ENCODE data around the gene PLA2R1.

PLA2R1 gene

DNA sequence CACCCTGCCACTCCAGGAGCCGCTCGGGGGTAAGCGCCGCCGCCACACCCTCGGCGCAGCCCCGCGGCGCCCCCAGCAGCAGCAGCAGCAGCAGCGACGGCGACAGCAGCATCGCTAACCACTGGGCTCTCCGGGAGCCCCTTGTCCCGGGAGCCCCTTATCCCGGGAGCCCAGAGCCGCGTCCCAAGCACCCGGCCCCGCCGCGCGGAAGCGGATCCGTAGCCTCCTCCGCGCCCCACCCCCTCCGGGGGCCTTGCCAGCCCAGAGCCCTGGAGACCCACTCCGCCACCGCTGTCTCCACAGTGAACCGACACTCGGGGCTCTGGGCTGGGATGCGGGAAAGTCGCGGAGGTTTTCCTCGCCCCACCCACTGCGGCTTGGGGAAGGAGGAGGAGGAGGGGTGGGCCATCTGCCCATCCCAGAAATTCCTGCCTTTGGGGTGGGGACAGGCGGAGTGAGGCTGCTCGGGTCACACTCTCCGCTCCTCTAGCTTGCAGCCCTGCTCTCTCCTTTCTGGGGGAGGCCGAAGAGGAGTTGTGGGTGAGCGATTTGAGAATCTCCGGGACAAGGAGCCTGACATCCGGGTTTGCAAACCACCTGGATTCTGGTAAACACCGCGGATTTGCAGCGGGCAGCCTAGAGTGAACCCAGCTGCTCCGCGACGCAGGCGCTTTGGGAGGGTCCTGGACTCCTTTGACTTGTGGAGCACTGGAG lies at the start of gene PLA2R1:
Gene PLA2R1, minus strand, starts transcription at position 324 of the 714 bp plus-strand sequence. Its CDS starts 212 bp downstream, at position 112.
- peak; percentile 60 for DNase-seq

DNA sequence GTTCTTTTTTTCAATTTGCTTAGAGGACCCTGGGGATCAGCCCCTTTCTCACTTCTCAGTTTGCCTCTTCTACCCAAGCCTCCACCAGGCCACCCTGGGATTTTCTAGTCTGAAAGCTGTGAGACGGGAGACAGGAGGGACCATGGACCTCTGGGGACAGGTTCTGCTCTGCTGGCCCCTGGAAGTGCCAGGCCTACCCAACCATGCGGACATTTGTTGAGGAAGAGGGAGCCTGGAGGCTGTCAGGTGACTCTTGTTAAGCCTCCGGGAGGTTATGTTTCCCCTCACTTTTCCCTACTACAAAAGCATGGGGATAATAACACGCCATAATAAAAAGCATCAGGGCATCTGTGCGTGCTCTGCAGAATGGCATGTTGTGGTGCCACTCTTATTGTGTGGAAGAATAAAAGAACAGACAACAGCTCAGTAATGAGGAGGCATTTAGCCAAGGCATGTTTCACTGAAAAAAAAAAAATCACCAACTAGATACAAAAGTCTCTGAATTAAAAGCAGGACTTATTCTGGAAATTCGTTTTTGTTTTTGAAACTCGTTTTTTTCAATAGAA lies 48.3 kb upstream of the PLA2R1 start:
- no peak for DNase-seq

DNA sequence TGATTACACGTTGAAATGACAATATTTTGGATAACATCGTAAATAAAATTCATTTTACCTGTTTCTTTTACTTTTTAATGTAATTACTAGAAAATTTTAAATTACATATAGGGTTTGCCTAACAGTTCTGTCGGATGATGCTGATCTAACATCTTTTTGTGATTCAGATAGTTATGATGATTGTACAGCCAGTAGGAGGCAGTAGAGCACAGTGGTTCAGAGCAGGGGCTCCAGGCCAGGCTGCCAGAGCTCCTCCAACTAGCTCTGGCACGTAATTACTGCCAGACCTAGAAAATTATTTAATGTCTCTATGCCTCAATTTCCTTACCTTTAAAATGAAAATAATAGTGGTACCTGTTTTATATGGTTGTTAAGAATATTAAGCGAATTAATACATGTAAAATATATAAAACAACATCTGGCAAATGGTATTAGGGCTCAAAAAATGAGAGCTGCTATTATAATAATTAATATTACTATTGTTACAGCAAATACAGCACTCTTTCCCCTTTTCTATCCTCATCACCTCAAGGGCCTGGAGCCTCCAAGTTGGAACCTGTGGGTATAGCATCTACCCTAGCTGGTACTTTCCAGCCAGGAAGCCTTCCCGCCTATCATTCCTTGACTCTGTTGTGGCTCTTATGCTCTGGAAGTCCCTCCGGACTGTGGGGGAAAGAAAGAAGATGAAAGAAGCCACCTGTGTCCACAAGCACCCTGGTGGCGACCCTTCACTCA lies 47.7 kb upstream of the PLA2R1 start:
- DNase-seq, result peak; percentile 62

DNA sequence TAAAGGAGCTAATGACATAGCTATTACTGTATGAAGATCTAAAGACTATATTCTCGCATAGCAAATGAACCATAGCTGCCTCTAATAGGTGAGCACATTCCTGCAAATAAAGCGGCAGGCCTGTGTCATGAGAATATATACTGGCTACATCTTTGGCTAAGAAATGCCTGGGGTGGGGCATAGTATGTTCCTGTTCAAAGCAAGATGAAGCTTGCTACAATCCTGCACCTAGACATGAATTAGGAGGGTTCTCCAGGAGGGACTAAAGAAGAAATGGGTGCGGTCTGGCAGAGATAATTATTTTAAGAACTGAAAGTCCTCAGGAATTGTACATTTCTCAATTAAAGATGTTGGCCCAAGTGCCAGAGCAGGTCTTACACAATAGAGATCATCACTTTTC lies 46.8 kb upstream of the PLA2R1 start:
- no peak for DNase-seq

DNA sequence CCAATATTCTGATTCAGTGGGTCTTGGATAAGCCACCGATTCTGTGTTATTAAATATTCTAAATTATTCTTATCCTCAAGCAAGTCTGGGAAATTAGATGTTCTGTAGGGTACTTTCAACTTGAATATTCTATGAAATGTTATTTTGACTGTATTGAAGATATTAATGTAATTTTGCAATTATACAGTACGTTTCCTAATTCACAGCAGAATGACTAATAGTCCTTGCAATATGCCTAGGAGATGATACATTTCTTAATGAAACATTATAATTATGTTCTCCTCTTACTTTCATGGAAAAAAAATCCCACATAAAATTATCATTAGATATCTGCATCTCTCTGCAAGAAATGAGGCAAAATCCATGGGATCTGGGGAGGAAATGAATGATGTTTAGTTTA lies 46.2 kb upstream of the PLA2R1 start:
- DNase-seq, result no peak

DNA sequence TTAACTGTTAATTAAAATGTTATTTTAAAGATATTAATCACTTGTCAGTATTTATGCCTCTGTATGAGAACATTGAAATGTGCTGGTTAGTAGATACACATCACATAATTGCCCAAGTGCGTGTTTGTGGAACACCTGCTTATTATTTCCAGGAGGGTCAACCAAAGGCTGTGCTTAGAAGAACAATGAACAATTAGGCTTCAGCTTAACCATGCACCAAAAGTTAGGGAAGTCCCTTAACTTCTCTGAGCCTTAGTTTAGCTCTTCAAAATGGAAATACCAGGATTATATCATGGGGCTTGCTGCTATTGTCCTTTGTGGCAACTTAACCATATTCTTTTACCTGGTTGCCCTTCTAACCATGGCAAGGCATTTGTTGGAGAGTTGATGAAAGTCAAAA lies 43.0 kb upstream of the PLA2R1 start:
- DNase-seq, result no peak

DNA sequence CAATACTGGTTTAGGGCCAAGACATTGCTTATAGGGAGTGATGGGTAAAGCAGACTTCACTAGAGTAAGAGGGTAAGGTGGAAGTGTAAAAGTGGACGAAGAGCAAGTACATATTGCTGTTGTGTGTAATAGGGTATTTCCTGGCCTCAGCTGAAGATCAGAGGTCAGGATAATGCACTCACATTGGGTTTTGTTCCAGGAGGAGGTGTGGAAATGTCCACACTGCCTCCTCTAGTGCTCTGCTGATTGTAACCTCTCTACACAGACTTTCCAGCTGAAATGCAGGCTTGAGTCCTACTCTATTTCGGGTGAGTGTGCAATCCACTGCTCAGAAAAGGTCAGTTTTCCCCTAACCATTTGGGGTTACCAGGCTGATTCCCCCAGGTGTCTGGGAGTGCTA lies 41.7 kb upstream of the PLA2R1 start:
- no peak for DNase-seq

DNA sequence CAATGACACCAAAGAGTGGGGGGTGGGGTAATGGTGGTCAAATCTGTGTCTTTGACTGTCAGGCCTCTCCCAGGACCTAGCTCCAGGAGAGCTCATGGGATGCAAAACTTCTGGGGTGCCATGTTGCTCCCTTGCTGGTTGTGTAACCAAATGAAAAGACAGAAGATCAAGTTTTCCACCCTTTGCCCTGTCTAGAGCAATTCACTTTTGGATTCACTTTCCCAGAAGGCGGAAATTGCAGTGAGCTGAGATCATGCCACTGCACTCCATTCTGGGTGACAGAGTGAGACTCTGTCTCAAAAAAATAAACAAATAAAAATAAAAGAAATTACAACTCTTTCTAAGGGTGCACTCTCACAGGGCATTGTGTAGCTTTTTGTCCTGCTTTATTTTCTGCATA lies 34.9 kb upstream of the PLA2R1 start:
- no peak for DNase-seq

DNA sequence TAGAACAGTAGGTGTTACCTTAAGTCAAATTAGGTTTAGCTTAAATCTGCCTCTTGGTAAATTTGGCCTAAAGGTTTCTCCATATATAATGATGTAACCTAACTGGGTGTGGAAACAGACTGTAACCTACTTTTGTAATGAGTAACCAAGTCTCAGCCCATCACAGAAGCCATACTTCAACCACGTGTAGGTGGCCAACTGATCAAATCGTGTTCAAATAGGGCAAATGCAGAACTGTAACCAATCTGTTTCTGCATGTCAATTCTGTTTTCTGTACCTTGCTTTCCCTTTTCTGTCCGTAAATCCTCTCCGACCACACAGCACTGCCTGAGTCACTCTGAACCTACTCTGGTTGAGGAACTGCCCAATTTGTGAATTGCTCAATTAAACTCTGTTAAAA lies 34.0 kb upstream of the PLA2R1 start:
- DNase-seq, result no peak

DNA sequence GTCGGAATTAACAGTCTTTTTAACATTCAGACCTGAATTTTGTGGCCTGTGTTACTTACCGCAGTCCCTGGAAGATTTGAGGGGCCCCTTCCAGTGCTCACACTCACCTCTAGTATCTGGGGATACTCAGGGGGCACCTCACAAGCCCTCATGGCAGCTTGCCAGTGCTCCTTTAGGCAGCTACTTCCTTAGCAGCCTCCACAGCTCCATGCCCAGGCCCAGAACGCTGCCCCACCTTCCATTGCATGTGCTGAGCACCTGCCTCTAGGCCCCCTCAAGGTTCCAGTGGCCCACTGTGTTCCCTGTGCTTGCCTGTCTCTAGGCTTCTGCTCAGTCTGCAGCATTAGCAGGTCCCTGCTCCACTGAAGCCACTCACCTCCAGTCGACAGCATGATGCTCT lies 30.0 kb upstream of the PLA2R1 start:
- no peak for DNase-seq

DNA sequence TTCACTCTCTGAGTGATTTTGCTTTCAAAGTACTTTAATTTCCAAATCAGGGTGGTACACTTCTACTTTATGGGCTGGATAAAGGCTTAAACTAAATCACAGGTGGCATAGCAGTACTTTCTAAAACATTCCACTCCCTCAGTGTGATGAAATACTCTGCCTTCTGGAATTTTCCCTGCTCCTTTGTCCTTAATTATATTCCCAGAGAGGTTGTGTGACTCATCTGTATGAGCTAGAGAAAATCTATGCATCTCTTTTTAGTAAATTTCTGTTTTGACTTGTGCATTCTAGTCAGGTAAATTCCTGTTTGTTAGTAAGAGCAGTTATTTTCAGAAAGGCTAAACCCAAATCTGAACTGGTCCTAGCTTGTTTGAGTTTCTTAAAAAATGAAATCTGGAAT lies 29.0 kb upstream of the PLA2R1 start:
- no peak for DNase-seq

DNA sequence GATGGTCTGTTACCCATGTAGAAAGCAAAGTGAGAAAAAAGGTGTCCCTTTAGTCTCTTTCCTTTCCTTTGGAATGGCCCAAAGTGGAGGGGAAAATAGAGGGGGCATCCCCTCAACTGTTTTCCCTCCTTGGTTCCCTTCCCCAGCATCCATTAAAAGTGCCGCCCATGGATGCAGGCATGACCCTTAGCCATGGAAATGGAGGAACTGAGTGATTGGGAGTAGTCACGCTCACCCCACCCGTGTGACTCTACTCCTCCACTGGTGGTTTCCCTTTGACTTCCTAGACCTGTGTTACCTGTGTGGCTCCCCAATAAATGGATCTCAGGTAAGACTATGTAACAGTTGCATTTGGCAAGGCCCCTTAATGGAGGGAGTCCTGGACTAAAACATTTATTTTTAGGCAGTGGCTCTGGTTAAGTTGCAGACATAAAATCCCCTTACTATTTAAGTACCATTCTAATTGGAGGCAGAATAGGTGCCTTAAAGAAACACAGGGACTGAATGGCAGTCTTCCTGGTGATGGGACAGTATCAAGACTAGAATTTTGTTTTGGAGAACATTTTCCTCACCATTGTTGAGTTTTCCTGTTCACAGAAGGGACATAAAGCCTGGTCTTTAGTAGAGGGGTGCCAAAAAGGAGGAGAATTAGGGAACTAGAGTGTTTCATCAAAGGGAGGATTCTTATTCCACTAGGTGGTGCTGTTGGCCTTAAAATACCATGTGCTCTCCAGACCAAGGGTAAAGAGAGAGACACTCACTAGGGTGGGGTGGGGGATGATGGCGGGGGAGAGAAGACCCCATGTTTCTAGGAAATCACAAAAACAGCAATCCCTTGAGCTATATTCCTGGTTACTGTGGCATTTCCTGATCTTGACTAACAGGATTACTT lies 25.7 kb upstream of the PLA2R1 start:
- peak; percentile 10 for DNase-seq

DNA sequence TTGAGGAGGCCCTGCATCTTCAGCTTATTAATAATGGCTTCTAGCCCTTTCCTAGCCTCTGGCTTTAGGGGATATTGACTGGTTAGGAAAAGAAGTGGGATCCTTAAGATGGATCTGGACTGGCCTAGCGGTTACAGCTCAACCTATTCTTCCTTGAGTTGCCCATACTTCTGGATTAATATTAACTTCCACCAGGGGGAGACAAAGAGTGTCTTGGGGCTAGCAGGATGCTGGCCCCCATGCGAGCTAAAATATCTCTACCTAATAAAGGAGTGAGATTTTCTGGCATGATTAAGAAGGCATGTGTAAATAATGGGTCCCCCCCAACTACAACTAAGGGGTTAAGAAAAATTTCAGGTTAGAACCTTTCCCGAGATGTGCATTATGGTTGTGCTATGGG lies 23.2 kb upstream of the PLA2R1 start:
- no peak for DNase-seq

DNA sequence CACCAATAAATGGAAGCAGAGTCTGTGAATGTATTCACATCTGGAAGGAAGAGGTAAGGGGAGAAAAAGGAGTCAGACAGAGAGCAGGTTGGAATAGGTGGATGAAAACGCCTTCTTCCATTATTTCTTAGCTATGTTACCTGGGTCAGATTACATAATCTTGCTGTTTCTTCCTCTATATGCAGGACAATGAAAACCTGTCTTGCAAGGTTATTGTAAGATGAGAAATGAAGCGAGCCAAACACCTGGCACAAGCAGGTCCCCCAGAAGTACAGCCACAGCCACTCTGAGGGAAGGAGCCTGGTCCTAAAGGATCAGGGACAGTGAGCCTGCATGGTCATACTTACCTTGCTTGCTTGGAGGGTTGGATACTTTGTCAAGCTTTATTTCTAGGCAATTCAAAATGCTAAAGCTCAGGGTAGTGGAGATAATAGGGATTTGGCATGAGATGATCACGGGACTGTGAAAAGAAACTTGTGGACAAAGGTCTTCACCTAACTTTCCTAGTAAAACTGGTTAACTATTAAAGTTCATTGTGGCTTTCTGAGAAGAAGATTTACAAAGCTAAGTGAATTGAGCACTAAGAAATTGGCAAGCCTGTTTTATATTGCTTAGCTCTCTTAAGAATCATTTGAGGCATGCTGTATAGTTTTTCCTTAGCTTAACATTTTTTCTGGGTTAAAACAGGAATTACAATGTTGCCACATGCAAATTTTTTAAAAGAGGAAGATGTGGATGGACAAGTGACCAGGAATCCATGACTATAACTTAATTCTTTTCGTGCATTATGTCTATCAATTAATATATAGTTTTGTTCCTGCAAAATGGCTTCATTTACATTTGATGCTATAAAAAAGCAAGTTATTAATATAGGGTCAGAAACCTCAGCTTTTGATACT lies 15.7 kb upstream of the PLA2R1 start:
- DNase-seq, result no peak

DNA sequence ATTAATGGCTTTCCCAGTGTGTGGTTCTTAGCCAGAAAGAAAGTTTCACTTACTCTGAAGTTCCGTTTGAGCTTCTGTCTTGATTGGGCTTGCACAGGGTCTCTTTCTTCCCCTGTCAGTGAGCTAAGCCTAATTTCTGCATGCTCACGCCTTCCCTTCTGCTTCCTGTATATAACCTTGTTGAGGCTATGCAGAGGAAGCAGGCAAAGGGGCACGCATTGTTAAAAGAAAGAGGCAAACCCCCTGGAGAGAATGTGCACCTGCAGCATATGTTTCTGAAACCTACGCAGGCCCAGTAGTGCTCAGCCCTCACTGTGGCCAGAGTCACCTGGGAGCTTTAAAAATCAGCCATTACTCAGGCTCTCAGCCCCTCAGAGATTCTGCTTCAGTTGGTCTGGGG lies 14.5 kb upstream of the PLA2R1 start:
- peak; percentile 12 for DNase-seq

DNA sequence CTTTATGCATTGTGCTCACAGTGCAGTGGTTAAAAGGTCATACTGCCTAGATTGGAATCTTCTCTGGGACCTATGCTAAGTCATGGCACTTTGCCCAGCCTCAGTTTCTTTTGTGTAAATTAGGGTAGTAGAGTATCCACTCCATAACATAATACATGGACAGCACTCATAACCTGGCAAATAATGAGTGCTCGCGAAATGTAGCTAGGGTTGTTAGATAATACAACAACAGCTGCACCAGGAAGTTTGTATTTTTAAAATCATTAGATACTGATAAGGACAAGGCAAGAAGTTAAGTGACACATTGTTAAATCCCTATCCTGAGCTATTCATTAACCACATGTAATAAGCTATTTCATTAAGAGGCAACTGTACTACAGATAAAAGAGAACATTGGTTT lies 13.8 kb upstream of the PLA2R1 start:
- DNase-seq, result no peak

DNA sequence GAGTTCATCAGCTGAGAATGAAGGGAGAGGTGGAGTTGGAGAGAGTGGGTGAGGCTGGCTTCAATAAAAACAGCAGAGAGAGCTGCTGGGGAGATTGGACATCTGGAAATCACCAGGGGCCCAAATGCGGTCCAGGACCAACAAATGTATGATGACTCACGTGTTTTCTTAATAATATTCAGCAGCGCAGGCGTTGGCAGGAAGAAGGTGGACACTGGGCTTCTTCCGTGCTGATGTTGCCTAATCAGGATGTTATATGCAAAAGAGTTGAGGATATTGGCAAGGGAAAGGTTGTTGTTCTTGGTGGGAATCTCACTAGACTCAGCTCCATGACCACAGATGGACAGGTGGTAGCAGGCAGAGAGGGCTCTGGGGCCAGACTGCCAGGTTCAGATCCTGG lies 12.8 kb upstream of the PLA2R1 start:
- no peak for DNase-seq

DNA sequence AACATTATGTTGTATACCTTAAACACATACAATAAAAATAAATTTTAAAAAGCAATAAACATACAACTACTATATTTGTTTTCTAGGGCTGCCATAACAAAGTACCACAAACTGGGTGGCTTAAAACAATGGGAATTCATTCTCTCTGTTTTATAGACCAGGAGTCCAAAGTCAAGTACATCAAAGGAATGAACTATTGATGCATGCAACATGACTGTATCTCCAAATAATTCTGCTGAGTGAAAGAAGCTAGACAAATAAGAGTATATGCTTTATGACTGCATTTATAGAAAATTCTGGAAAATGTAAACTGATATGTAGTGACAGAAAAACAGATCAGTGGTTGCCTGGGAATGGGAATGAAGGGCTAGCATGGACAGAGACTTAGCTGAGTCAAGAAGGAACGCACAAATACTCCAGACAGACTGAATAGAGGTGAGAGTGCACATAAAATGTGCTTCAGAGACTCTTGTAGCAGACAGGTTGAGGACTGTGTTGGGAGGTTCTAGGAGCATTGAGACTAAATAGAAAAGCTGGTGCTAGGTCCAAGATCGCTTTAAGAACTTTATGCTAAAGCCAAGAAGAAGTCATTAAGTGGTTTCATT lies 11.0 kb upstream of the PLA2R1 start:
- no peak for DNase-seq

DNA sequence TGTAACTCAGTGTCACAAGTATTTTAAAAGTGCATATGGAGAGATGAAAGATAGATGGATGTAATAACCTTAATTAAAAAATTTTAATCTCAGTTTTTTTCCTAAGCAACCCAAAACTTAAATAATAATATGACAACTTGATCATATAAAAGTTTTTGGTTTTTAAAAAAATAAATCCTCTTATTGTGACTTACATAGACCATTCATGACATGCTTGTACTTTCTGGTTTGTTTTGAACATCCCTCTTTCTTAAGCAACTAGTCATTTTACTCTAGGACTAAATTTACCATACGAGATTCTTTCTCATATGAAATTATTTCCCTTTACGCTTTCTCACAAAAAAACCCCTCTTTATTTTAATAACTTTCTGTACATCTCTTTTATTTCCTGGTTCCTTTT lies 6.5 kb upstream of the PLA2R1 start:
- DNase-seq, result no peak

DNA sequence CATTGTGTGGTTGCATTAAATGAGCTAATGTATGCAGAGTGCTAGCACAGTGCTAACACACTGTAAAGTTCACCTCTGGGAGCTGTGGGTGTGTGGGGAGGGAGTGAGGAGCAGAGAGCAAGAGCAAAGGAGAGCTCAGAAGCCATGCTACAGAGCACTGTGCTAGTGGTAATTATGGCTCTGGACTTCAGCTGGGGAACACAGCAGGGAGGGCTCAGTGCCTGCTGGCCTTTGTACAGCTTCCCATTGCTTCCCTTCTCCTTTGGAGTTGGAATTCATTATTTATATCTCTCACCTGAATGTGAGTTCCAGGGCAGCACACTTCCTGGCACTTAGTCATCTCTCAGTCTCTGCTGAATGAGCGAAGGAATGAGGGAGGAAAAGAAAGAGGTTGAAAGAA lies 2.5 kb upstream of the PLA2R1 start:
- DNase-seq, result no peak

DNA sequence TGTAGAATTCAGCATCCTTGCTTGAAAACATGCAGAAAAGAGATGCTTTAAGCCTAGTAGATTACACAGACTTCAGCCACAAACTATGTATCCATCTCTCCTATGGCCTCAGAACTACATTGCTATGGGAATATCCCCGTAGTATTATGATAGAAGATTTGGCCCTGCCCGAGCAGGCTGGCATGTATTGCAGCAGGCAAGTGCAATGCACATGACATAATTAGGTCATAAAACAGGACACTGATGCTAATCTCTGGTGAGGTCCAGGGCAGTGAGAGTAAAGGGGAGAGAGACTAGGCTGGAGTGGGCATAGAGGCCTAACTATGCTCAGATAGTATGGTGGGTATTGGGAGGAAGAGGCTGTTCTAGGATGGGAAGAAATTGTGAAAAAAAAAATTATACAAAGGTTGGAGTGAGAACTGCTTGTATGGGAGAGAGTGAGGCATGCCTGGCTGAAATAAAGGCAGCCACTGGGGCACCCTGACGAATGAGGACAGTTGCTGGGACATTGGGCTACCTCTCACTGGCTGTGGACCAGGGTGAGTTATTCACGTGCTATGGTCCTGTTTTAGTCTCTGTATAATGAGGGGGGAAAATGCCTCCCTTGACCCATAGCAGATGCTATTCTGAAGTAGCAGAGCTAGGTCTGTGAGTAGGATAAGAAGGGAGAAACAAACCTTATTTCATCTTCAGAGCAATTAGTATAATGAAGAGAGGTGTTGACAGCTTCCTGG lies 1.6 kb upstream of the PLA2R1 start:
- DNase-seq, result no peak
